Measurements from ENCODE around the gene EVI2A. TPM values are rescaled to one million over a fixed set of nuclear protein-coding genes. Genes with fewer than 3 reads are reported as not detected.

Gene EVI2A
- total RNA-seq, result not detected in 2 replicates

GRCh38 chr17:31321481-31321880, at the start of gene EVI2A:
Gene EVI2A, minus strand, starts transcription at chr17:31321622. Its CDS starts 2,609 bp downstream, at chr17:31319013.

DNA sequence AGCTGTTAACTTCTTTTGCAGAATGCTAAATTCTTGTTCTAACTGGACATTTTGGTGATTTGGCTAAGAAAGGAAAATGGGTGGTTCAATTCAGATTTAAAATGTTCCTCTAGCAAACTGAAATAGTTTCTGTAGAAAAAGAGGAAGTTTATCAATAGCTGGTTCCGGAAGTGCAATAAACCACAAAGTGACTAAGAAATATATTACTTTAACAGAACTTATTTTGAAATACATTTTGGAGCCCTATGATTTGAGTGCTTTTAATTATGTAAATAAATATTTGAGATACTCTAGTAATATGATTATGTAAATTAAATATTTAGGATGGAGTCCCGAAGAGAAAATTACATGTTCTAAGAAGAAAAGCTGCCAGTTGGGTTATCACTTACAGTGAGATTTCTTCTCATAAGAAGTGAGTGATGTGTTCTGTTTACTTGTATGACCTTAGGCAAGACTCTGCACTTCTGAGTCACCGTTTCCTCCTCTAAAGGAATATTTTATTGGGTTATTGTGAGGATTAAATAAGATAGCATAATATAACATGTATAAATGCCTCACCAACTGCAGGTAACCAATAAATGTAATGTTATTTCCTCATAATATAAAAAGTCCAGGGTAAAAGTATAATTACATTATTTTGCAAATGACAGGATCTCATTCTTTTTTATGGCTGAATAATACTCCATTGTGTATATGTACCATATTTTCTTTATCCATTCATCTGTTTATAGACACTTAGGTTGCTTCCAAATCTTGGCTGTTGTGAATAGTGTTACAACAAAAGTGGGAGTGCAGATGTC, 7.2 kb downstream of the EVI2A start, which contains the start of gene EVI2B:
Gene EVI2B, minus strand, starts transcription at position 73 of the 800 bp plus-strand sequence. CDS start 8,445 bp downstream, outside the sequence.

GRCh38 chr17:31297090-31297489, 24.3 kb downstream of the EVI2A start, which contains the start of gene OMG:
Gene OMG, minus strand, starts transcription at chr17:31297239. Its CDS starts 908 bp downstream, at chr17:31296331.

Other genes with a start within 250 kb of the EVI2A start
- 28.2 and 39.7 TPM in 2 replicates for gene NF1, start 226.6 kb downstream of the EVI2A start, total RNA-seq
- not detected in 2 replicates for gene OMG, start 24.4 kb downstream of the EVI2A start, total RNA-seq
- gene EVI2B, start 7.6 kb downstream of the EVI2A start, total RNA-seq, result under 0.01 TPM in 1 of 2 replicates, not detected in the other
- 2.6 and 10.5 TPM in 2 replicates for gene RAB11FIP4, start 70.1 kb upstream of the EVI2A start, total RNA-seq